Right lobe of liver (tissue), 6 donors: ENCODE data around the gene PTGES2. TPM values are rescaled to one million over a fixed set of nuclear protein-coding genes. Genes with fewer than 3 reads are reported as not detected.

ENCODE experiments used
- ATAC-seq, 4 donors: fragments of 200-7000 bp; cut with Tn5 transposase; one replicate each; pipeline ENCODE4 v1.9.1; 2020; ENCODE audit warnings: mild to moderate bottlenecking in 4 of 4, moderate library complexity in 4 of 4
- DNase-seq, 3 donors: peaks; one replicate each; pipeline ENCODE4 v3.0.0-alpha.2; 2020
- H3K27ac ChIP-seq, 3 donors: fragments of 200-600 bp; one replicate each; pipeline ENCODE4 v1.8.0; 2022
- H3K27me3 ChIP-seq, 2 donors: fragments of 200-600 bp; one replicate each; pipeline ENCODE4 v1.8.0; 2022
- H3K36me3 ChIP-seq, 4 donors: fragments of 200-600 bp; sonication (generic) in 1 of 4; one replicate each; pipeline versions ENCODE4 v1.5.1 to v1.8.0; 2017 to 2022; ENCODE audit warnings: control low read depth in 1 of 4
- H3K4me1 ChIP-seq, 4 donors: fragments of 200-600 bp; sonication (generic) in 1 of 4; one replicate each; pipeline versions ENCODE4 v1.5.1 to v1.8.0; 2017 to 2022; ENCODE audit warnings: control low read depth in 1 of 4
- H3K4me3 ChIP-seq, 3 donors: fragments of 200-600 bp; one replicate each; pipeline ENCODE4 v1.8.0; 2022
- H3K9me3 ChIP-seq, 4 donors: fragments of 200-600 bp; sonication (generic) in 1 of 4; one replicate each; pipeline versions ENCODE4 v1.5.1 to v1.8.0; 2017 to 2022; ENCODE audit warnings: control low read depth in 1 of 4
- CTCF ChIP-seq, 4 donors: fragments of 200-600 bp in 3 of 4; fragments of 450-650 bp in 1 of 4; IDR thresholded peaks; one replicate each; pipeline versions ENCODE4 v1.5.1 to v1.8.0; 2016 to 2022; ENCODE audit warnings: antibody characterized with exemption in 4 of 4, mild to moderate bottlenecking in 2 of 4
- POLR2A ChIP-seq: fragments of 450-650 bp; IDR thresholded peaks from one replicate; pipeline ENCODE4 v1.6.1; 2017; ENCODE audit warnings: antibody characterized with exemption, mild to moderate bottlenecking
- WGBS: methylation state at CpG from one replicate; pipeline ENCODE4 v1.1.6; 2018; ENCODE audit warnings: low coverage, low lambda C conversion rate; ENCODE audit not compliant: insufficient coverage; ENCODE audit errors: missing lambda C conversion rate; 5-methylcytosine and 5-hydroxymethylcytosine counted together
- intact Hi-C, 2 donors: fragments of 100-400 bp; cut with DNase I; formaldehyde crosslinking; loops; one replicate each; pipeline versions ENCODE4 v1.11.2 to v1.14.1; 2022
- total RNA-seq, 6 experiments: library from RNA; depleted of rRNA in 2 of 6; stranded (reverse); fragments of >200 nt in 2 of 6; fragmentation: NEBNext Ultra II Directional in 3 of 6; extraction: Animal tissue kit (Norgen Biotek cat#: 25700) in 3 of 6; gene quantifications; one replicate each; pipeline versions ENCODE4 v1.1.0 to v1.2.4, GENCODE V29; 2016 to 2023
- donor health status: DM: no; HTN: yes; CAD: no.
- donor health status: DM: no; HTN: no; CAD: no.
- donor health status: DM: no; HTN: no; CAD: no.
- donor health status: DM: no; HTN: yes; CAD: no.
- donor health status: DM: no; HTN: yes; CAD: no.

The PTGES2 gene
- total RNA-seq, 6 experiments from 2014 or later: 27.2 to 67.2 (median 30.5) TPM

- TF ChIP-seq POLR2A (no peak), CTCF (IDR thresholded peaks at IDR 0.05) (no peak)
- intact Hi-C loops: no loop called here
- ATAC-seq: no peak
- Histone ChIP-seq H3K4me3 (no peak overlapping the region), H3K9me3 (no peaks in the 10 kb centered on the region), H3K4me1 (peaks cover 0 to 30% (median 4%) of the 10 kb centered on the region in 4 donors), H3K36me3 (no peaks in the 10 kb centered on the region), H3K27ac (no peak overlapping the region), H3K27me3 (no peaks in the 10 kb centered on the region)
- DNase-seq: peak in 1 of 3 donors; percentile 16
- 57% methylated on average over 7 of the region's 13 CpGs for WGBS
Observed at GRCh38 chr9:128091571-128091970, 36.0 kb downstream of the PTGES2 start.

GRCh38 chr9:128091144-128091543 is 36.4 kb downstream of the PTGES2 start:
- H3K4me1 ChIP-seq: peaks cover 0 to 30% (median 4%) of the 10 kb centered on the region in 4 donors
- WGBS: 64% methylated on average over 6 of the region's 13 CpGs
- no peaks in the 10 kb centered on the region for H3K36me3 ChIP-seq
- intact Hi-C loops: no loop called here
- DNase-seq (no peak), ATAC-seq (no peak)
- TF ChIP-seq POLR2A (no peak), CTCF (IDR thresholded peaks at IDR 0.05) (no peak)
- H3K4me3 ChIP-seq: no peak overlapping the region
- no peaks in the 10 kb centered on the region for H3K9me3 ChIP-seq
- H3K27me3 ChIP-seq: no peaks in the 10 kb centered on the region
- H3K27ac ChIP-seq: no peak overlapping the region

GRCh38 chr9:128089299-128089698 is 38.2 kb downstream of the PTGES2 start:
- ATAC-seq: no peak
- H3K36me3 ChIP-seq: no peaks in the 10 kb centered on the region
- H3K27me3 ChIP-seq: no peaks in the 10 kb centered on the region
- H3K4me3 ChIP-seq: no peak overlapping the region
- H3K4me1 ChIP-seq: peaks cover 0 to 17% (median 0%) of the 10 kb centered on the region in 4 donors
- intact Hi-C loops: no loop called here
- no peak for DNase-seq
- WGBS: no CpG with 5 or more reads among the region's 1 CpG
- no peaks in the 10 kb centered on the region for H3K9me3 ChIP-seq
- no peak for TF ChIP-seq POLR2A
- no peak for TF ChIP-seq CTCF (IDR thresholded peaks at IDR 0.05)
- no peak overlapping the region for H3K27ac ChIP-seq

- no peaks in the 10 kb centered on the region for H3K36me3 ChIP-seq
- ATAC-seq (peak in 3 of 4 donors; percentile 14 to 27 (median 17)), DNase-seq (peak in 1 of 3 donors; percentile 46)
- peaks cover 0 to 15% (median 0%) of the 10 kb centered on the region in 4 donors for H3K4me1 ChIP-seq
- intact Hi-C loops: no loop called here
- no peak overlapping the region for H3K4me3 ChIP-seq
- no peak overlapping the region for H3K27ac ChIP-seq
- TF ChIP-seq CTCF (IDR thresholded peaks at IDR 0.05) (no peak), POLR2A (no peak)
- H3K9me3 ChIP-seq: no peaks in the 10 kb centered on the region
- no peaks in the 10 kb centered on the region for H3K27me3 ChIP-seq
- WGBS: 67% methylated on average over 7 of the region's 9 CpGs
Observed at GRCh38 chr9:128088253-128088945, 39.1 kb downstream of the PTGES2 start.
